Stimulated activated naive CD8-positive, alpha-beta T cell treated with anti-CD3 and anti-CD28 coated beads, Interleukin-15, Interleukin-2, amounts not matched to agents 100 U/mL and 50 U/mL, for 24 hours (primary cell): ENCODE results near the gene APPBP2.

Source experiments
- ATAC-seq: fragments of 150-1000 bp; cut with Tn5 transposase; one replicate; pipeline ENCODE4 v1.10.0; 2021
- DNase-seq: peaks from one replicate; pipeline ENCODE4 v3.0.0; 2021

Gene APPBP2

GRCh38 chr17:60393840-60394723 lies 132.0 kb downstream of the APPBP2 start:
- no peak for ATAC-seq

More at GRCh38 chr17:60393840-60394723, 132.0 kb downstream of the APPBP2 start:
- DNase-seq: peak; percentile 25
